Left lung (tissue), 10 donors: ENCODE measurements around the gene FCN1. TPM values are rescaled to one million over a fixed set of nuclear protein-coding genes. Genes with fewer than 3 reads are reported as not detected.

Experiments used
- ATAC-seq: fragments of 200-7000 bp; cut with Tn5 transposase; one replicate; pipeline ENCODE4 v1.9.1; 2020; ENCODE audit warnings: moderate library complexity
- DNase-seq, 4 donors: peaks; one replicate each; pipeline ENCODE4 v3.0.0-alpha.2; 2013 to 2020
- H3K27ac ChIP-seq, 2 donors: fragments of 200-600 bp; sonication (generic) in 1 of 2; one replicate each; pipeline versions ENCODE4 v1.5.0 to v1.8.0; 2020 to 2021
- H3K27me3 ChIP-seq, 2 donors: fragments of 200-600 bp; sonication (generic) in 1 of 2; one replicate each; pipeline versions ENCODE4 v1.5.0 to v1.8.0; 2020 to 2021
- H3K36me3 ChIP-seq, 2 donors: fragments of 200-600 bp; sonication (generic) in 1 of 2; one replicate each; pipeline versions ENCODE4 v1.5.0 to v1.8.0; 2020 to 2021
- H3K4me1 ChIP-seq, 2 donors: fragments of 200-600 bp; one replicate each; pipeline ENCODE4 v1.8.0; 2021
- H3K4me3 ChIP-seq, 2 donors: fragments of 200-600 bp; sonication (generic) in 1 of 2; one replicate each; pipeline versions ENCODE4 v1.5.0 to v1.8.0; 2020 to 2021; ENCODE audit warnings: mild to moderate bottlenecking in 1 of 2
- H3K9me3 ChIP-seq, 2 donors: fragments of 200-600 bp; sonication (generic) in 1 of 2; one replicate each; pipeline versions ENCODE4 v1.5.0 to v1.8.0; 2020 to 2021
- CTCF ChIP-seq, 2 donors: fragments of 200-600 bp; sonication (generic) in 1 of 2; IDR thresholded peaks; one replicate each; pipeline versions ENCODE4 v1.5.0 to v1.8.0; 2021; ENCODE audit warnings: antibody characterized with exemption in 2 of 2
- intact Hi-C, 2 donors: fragments of 100-400 bp; cut with DNase I; formaldehyde crosslinking; loops; one replicate each; pipeline versions ENCODE4 v1.11.2 to v1.14.2; 2022
- polyA plus RNA-seq, 6 donors: library from polyadenylated mRNA; unstranded; fragments of 120-200 nt; gene quantifications; one replicate each; pipeline ENCODE4 v1.2.1, GENCODE V29; 2013; ENCODE audit not compliant: insufficient read length in 6 of 6
- total RNA-seq, 2 donors: library from RNA; stranded (reverse); fragmentation: NEBNext Ultra II Directional; extraction: Animal tissue kit (Norgen Biotek cat#: 25700); gene quantifications; one replicate each; pipeline ENCODE4 v1.2.1, GENCODE V29; 2021
- donor health status: DM: no; HTN: yes; CAD: no.
- donor health status: DM: no; HTN: no; CAD: no.

Gene FCN1
- total and polyA plus RNA-seq, 8 donors = 3.4 to 72.1 (median 5.7) TPM

GRCh38 chr9:134895097-134895496, 22.6 kb downstream of the FCN1 start:
- H3K9me3 ChIP-seq = peaks cover 0 to 10% of the 10 kb centered on the region in 2 donors
- H3K4me1 ChIP-seq = peaks cover 7 to 10% of the 10 kb centered on the region in 2 donors
- no peaks in the 10 kb centered on the region for H3K36me3 ChIP-seq
- no peak for TF ChIP-seq CTCF (IDR thresholded peaks at IDR 0.05)
- H3K27me3 ChIP-seq = no peaks in the 10 kb centered on the region
- ATAC-seq = no peak
- DNase-seq = no peak
- H3K4me3 ChIP-seq = no peak overlapping the region
- no peak overlapping the region for H3K27ac ChIP-seq
- intact Hi-C loops = no loop called here

DNA sequence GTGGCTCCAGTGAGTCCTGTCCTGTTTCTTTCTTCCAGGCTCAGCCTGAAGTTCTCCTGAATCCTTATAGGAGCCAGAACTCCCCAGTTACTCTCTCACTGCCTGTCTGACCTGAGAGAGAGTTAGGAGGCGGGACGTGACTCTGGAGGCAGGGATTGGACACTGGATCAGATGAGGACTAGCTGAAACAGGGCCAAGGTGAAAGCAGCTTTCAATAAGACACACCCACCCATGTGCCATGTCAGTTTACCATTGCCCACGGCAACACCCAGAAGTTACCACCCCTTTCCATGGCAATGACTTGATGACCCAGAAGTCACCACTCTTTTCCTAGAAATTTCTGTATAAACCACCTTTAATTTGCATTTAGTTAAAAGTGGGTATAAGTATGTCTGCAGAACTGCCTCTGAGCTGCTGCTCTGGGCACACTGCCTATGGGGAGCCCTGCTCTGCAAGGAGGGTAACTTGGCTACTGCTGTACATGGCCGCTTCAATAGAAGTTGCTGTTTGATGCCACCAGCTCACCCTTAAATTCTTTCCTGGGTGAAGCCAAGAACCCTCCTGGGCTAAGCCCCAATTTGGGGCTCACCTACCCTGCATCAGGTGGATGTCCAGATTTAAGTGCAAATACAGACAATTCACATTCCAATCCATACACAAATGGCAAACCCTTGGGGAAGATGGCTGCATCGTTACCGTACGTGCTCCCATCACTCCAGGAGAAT, 23.4 kb downstream of the FCN1 start:
- H3K9me3 ChIP-seq = peaks cover 0 to 5% of the 10 kb centered on the region in 2 donors
- peaks cover 7 to 10% of the 10 kb centered on the region in 2 donors for H3K4me1 ChIP-seq
- intact Hi-C loops = no loop called here
- no peak for TF ChIP-seq CTCF (IDR thresholded peaks at IDR 0.05)
- H3K36me3 ChIP-seq = no peaks in the 10 kb centered on the region
- ATAC-seq (no peak), DNase-seq (no peak)
- H3K4me3 ChIP-seq = no peak overlapping the region
- H3K27ac ChIP-seq = no peak overlapping the region
- no peaks in the 10 kb centered on the region for H3K27me3 ChIP-seq

- Histone ChIP-seq H3K4me1 (peaks cover 7 to 10% of the 10 kb centered on the region in 2 donors), H3K4me3 (no peak overlapping the region), H3K27ac (no peak overlapping the region), H3K9me3 (no peaks in the 10 kb centered on the region), H3K36me3 (no peaks in the 10 kb centered on the region), H3K27me3 (peaks cover 0 to 4% of the 10 kb centered on the region in 2 donors)
- no peak for DNase-seq
- no peak for ATAC-seq
- TF ChIP-seq CTCF (IDR thresholded peaks at IDR 0.05) = no peak
- intact Hi-C loops = no loop called here
These were observed 24.8 kb downstream of the FCN1 start for GRCh38 chr9:134892820-134893420.

DNA sequence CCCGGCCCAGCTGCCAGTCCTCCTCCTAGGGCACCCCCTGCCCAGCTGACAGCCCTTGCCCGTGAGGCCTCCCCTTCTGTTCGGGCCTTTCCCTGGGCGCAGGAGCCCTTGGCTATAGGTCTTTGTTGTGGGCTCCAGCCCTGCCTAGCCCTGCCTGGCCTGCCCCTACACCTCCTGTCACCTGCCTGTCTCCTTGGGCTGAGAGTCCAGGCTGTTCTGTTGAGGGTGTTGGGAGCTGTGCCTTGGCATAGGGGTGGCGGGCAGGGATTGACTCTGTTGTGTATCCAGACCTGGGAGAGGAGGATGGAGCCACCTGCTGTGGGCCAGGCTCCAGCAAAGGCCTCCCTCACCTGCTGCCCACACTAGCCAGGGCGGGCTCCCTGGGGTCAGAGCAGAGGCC, 25.5 kb downstream of the FCN1 start:
- H3K9me3 ChIP-seq = no peaks in the 10 kb centered on the region
- no peak overlapping the region for H3K27ac ChIP-seq
- DNase-seq (no peak), ATAC-seq (no peak)
- H3K4me3 ChIP-seq = no peak overlapping the region
- no peaks in the 10 kb centered on the region for H3K36me3 ChIP-seq
- H3K4me1 ChIP-seq = peaks cover 7 to 10% of the 10 kb centered on the region in 2 donors
- peaks cover 0 to 11% of the 10 kb centered on the region in 2 donors for H3K27me3 ChIP-seq
- TF ChIP-seq CTCF (IDR thresholded peaks at IDR 0.05) = no peak
- intact Hi-C loops = no loop called here

- intact Hi-C loops = no loop called here
- ATAC-seq = no peak
- Histone ChIP-seq H3K27me3 (peaks cover 0 to 16% of the 10 kb centered on the region in 2 donors), H3K36me3 (no peaks in the 10 kb centered on the region), H3K27ac (no peak overlapping the region), H3K4me3 (no peak overlapping the region), H3K4me1 (peaks cover 7 to 10% of the 10 kb centered on the region in 2 donors), H3K9me3 (no peaks in the 10 kb centered on the region)
- no peak for TF ChIP-seq CTCF (IDR thresholded peaks at IDR 0.05)
- no peak for DNase-seq
These were observed 26.0 kb downstream of the FCN1 start for GRCh38 chr9:134891713-134892112.
